HG03469 (cell line): ENCODE results near the gene ARRB1.
A peak's percentile ranks its signal among the peaks of the same experiment; 100 is the strongest.

Source experiments
- ATAC-seq: cut with Tn5 transposase; IDR thresholded peaks from one replicate; pipeline ENCODE4 v1.9.1; 2021; ENCODE audit warnings: mild to moderate bottlenecking, moderate library complexity, moderate number of reproducible peaks; ENCODE audit not compliant: unreplicated experiment

ARRB1 gene

DNA sequence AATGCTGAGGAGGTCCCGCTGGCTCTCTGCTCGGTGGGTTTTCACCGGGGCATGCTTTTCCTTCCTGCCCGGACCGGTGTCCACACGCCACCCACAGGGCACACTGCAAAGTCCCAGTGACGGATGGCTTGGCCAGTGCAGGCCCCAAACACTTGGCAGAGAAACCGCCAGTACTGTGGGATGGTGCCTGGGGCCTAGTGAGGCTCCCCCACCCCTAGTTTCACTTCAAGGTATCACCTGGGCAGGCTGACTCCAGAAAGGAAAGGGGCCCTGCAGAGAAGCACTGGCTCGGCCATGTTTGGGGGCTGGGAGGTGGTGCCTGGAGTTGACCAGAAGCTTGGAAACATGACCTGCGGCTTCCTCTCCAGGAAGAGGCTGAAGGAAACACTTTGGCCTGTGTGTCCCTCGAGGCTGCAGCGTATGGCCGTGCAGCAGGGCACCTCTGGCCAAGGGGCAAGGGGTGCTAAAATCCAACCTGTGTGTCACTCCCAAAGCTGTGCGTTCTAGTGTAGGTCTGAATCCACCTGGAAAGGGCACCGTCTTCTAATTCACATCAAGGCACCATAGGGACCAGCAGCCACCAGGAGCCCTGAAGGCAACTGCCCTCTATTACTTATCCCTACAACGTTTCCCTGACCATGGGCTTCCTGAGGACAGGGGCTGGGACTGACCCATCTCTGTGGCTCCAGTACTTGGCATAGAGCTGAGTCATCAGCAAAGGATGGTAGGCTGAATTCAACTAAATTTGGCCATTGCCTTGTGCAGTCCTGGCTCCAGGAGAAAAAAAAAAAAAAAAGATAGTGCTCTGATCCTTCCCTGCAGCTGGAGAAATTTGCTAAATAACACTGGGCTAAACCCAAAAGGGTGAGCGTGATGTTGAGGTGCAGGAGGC is 88.3 kb downstream of the ARRB1 start:
- ATAC-seq = no peak

DNA sequence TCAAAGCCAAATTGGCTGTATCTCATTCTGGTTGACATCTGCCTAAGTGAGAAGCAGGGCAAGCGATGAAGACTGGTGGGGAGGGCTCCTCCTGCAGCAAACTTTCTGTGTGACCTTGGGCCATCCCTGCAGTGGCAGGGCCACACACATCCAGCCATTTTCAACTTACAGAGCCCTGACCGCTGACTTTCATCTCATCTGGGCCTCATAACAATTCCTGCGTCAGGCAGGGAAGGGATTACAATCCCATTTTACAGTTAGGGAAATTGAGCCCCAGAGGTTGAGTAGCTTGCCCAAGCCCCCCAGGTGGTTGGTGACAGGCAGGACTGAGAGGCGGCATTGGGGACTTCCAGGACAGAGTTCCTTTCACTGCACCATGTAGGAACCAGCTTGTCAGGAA is 89.0 kb downstream of the ARRB1 start:
- no peak for ATAC-seq

DNA sequence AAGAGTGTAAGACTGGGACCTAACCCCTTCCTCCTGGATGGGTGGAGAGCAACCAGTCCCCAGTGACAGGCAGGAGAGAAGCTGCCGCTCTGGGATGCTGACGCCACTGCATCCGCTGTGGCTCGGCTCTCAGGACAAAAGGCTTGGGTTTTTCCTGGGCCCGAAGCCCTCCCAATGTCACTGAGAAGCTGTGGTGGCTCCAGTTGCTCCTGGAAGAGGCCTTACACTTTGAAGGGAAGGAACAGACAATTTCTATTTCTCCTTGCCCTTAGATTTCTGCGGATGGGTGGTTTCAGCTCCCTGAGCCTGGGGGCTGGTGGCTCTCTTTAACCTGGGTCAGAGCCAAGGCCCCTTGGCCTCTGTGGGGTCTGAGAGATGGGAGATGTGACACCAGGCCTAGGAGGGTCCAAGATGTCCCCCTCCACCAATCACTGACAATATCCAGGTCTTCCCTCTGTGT is 89.5 kb downstream of the ARRB1 start:
- no peak for ATAC-seq

DNA sequence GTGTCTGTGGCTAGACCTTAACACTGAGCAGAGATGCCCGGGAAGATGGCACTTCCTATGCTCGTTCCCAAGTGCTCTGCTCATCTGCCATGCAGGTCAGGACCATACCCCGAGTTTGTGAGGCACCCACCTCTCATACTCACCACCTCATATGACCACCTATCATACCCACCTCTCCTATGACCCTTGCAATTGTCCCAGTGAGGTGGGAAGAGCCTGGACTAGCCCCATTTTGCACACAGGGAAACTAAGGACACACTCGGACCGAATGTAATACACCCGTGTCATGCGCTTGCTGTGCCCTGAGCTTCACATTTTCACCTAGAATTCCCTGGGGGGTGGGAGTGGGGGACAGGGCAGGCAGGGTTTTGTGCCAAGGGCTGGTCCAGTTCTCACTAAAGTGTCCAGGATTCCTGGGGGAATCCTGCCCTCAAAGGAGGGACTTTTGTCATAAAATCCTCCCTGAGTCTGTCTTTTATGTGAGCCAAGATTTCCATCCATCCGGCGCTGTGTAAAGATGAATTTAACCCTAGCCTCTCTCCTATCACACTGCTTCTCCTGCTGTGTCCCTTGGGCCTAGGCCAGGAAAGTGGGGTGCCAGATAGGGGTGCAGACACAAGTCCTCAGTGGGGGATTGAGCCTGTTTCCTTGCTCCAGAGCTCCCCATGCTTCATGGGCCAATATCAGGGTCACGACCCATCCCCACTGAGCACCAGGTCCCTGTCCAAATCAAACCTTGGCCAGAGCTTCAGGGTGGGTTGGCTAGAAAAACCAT is 90.9 kb downstream of the ARRB1 start:
- no peak for ATAC-seq

DNA sequence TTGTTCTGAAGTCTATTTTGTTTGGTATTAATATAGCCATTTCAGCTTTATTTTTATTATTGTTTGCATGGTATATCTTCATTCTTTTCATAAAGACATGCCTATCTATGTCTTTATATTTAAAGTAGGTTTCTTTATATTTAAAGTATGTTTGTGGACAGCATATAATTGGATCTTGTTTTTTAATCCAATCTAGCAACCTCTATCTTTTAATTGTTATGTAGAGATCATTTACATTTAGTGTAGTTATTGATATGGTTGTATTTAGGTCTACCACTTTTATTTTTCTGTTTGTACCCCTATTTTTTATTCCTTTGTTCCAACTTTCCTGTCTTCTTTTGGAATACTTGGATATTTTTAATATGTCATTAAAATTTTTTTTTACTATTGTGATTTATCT is 97.1 kb downstream of the ARRB1 start:
- ATAC-seq = no peak

DNA sequence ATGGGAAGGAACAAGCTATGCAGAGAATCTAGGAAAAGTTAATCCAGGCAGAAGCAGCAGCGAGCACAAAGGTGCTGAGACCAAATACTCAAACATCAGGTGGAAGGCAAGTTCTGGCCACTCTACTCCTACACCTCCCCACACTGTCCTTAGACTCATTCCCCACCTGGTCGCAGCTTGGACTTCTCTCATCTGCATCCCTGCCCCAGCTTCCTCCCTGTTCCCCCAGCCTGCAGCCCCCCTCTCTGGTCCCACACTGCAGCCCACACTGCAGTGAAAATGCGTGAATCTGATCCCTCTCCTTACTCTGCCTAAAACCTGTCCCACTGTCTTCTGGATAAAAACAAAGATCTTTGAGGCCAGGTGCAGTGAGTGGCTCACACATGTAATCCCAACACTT is 101.8 kb downstream of the ARRB1 start:
- ATAC-seq = no peak

DNA sequence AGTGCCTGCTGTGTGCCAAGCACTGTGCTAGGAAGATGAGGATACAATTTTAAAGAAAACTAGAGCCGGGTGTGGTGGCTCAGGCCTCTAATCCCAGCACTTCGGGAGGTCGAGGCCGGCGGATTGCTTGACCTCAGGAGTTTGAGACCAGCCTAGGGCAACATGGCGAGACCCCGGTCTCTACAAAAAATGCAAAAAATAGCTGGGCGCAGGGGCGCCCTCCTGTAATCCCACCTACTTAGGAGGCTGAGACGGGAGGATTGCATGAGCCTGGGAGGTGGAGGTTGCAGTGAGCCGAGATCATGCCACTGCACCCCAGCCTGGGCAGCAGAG is 102.6 kb downstream of the ARRB1 start:
- no peak for ATAC-seq

DNA sequence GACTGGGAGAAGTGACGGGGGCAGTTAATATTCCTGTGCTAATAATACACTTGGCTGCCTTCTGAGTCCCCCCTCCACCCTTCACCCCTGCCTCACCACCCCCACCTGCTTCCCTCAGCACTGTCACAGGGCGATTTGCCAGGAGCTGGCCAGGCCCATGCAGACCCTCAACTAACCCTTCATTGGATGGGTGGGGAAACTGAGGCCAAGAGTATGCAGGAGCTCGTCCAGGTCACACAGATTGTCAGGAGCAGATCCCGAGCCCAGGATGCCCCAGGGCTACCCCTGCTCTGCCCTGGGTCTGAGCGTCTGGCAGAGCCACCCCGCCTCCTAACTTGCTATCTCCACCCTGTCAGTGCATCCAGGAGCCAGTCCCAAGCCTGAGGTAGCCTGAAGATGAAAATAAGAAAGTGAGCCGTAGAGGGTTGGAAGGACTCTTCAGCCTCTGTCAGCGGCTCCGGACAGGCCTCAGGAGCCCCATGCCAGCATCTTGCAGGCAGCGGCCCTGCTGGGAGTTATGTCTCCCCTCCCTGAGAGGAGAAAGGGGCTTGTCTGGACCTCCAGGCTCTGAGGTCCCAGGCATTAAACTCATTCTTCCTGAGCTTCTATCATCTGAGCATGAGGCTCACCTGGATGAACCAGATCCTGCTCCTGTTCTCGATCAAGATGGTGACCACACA is 104.7 kb downstream of the ARRB1 start:
- ATAC-seq = no peak

DNA sequence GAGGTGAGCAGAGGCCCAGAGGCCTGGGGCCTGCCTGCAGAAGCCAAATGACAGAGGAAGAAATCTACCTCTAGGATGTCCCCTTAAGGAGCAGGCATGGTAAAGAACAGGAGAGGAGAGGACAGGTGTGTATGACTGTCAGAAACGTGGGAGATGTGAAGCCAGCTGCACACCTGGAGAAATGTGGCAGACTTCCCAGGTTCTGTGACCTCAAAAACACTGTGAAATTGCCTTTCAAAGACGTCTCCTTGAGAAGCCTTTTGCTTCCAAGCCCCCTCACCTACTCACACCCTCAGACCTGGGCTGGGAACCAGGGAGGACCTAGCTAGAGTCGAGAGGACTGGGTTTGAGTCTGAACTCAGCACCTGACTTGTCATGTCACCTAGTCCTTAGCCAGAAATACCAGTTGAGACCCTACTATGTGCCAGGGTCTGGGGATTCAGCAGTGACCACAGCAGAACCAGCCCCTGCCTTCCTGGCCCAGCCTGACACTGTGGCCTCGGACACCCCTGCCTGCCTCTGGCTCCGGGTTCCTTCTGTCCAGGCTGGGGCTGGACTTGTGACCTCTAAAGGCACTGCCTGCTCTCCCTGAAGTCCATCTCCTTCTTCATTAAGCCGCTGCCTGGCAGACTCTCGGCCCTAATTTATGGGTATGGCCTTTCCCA is 105.3 kb downstream of the ARRB1 start:
- no peak for ATAC-seq

DNA sequence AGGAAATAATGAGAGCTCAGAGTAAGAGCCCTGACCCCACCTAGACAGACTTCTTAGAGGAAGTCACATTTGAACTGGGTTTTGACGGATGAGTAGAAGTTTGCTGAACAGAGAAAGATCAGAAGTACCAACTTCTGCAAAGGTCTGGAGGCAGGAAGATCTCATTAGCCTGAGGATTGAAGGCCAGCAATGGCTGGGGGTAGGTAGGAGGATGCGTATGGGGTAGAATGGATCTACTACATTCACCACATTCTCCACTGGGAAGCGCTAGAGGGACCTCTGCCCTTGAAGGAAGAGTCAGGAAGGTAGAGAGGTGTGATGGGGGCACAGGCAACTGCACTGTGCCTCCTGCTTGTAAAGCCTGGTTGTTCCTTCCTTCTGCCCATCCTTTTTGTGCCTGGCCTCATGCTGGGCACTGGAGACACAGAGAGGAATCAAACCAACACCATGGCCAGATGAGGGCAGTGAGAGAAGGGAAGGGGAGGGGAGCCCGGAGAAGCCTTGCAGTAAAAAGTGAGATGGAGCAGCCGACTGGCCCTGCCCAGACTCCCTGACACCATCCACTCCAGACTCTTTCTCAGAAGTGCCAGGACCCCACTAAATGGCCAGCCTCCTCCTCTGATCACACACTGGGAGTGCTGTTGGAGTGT is 106.0 kb downstream of the ARRB1 start:
- ATAC-seq = no peak

DNA sequence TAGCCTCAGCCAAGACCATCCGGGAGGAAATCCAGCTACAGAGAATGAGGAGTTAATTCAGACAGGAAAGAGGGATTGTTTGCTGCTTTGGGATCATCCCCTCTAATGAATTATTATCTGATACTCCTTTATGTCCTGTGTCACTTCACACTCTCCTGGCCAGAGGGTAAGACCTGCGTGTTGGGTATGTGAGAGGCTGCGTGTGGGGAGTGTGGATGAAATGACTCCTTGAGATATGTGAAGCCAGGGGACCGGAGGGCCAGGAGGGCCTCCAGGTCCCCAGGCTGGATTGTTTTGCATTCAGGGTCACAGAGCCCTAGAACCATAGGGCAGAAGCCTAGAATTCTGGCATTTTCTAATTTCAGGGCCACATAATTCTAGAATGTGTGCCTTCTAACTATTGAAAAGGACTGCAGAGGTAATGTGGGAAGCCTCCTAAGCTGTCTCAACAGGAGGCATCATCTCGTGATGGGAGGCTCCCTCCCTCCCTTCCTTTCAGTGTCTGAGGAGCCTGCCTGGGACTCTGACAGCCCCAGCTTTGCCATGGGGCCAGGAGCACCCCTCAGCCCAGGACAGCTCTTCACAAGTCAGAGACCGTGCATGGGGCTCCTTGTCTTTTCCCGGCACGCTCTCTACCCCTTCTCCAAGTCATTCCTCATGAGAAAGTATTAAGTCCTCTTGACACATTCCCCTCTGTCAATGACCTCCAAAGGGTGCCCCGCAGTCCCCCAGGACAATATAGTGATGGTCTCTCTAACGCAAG is 107.2 kb downstream of the ARRB1 start:
- no peak for ATAC-seq

DNA sequence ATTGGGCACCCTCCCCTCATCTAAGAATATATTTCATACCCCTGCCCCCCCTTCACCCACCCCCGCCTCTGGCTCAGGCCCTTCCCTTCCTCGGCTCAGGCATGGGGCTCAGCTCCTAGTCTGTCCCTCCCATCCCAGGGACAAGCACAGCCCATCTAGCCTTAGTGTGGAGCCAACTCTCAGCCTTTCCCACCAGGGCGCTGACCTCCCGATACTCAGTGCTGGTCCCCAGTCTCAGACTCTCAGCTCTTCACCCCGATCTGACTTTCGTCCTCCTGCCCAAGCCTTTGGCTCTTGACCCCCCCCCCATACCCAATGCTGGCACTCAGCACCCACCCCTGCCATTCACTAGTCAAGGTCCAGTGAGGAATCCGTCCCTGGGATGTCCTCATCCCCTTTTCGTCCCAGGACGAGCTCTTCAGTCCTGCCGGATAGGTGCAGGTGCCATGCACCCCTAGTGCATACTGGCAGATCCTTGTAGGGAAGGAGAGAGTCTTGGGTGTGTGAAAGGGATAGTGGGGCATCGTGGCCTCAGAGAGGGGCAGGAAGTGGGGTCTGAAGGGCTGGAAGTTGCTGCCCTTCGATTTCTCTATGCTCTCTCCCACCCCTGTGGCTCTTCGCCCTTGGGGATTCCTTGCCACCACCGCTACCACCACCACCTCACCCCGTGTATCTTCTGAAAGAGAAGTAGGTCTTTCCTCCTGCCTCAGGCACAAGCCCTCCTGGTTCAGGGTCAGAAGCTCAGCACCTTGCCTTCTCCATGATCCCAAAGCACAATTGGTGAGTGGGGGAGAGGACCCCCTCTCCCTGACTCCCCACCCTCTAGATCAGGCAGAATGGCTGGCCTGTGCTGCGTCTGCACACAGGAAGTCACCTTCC is 108.5 kb downstream of the ARRB1 start:
- ATAC-seq = no peak

DNA sequence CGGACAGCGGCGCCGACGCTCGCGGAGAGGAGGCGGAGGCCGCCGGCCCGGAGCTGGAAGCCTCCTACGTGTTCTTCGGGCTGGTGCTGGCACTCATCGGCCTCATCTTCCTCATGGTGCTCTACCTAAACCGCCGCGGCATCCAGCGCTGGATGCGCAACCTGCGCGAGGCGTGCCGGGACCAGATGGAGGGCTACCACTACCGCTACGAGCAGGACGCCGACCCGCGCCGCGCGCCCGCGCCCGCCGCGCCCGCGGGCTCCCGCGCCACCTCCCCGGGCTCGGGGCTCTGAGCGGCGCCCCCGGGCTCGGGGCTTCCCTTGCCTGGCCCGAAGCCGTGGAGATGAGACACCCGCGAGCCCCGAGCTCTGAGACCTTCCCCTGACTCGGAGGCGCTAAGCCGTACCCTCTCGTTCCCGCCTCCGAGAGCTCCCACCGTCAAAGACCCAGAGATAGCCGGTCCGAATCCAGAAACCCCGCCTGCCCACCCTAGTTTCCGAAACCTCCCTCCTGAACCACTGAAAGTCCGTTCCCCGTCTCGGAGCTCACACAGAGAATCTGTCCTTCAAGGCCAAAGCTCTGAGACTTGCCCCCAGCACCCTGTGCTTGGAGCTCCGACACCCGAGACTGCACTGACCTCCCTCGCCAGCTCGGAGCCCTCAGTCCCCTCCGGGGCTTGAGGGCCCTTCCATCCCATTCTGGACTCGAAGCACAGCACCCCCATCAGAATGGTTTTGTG is 109.4 kb downstream of the ARRB1 start:
- no peak for ATAC-seq

DNA sequence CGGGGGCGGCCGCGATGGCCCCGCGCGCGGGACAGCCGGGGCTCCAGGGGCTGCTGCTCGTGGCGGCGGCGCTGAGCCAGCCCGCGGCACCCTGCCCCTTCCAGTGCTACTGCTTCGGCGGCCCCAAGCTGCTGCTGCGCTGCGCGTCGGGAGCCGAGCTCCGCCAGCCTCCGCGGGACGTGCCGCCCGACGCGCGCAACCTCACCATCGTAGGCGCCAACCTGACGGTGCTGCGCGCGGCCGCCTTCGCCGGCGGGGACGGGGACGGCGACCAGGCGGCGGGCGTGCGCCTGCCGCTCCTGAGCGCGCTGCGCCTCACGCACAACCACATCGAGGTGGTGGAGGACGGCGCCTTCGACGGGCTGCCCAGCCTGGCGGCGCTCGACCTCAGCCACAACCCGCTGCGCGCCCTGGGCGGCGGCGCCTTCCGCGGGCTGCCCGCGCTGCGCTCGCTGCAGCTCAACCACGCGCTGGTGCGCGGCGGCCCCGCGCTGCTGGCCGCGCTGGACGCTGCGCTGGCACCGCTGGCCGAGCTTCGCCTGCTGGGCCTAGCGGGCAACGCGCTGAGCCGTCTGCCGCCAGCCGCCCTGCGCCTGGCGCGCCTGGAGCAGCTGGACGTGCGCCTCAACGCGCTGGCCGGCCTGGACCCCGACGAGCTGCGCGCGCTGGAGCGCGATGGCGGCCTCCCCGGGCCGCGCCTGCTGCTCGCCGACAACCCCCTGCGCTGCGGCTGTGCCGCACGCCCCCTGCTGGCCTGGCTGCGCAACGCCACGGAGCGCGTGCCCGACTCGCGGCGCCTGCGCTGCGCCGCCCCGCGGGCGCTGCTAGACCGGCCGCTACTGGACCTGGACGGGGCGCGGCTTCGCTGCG is 110.2 kb downstream of the ARRB1 start:
- peak; percentile 69 for ATAC-seq

DNA sequence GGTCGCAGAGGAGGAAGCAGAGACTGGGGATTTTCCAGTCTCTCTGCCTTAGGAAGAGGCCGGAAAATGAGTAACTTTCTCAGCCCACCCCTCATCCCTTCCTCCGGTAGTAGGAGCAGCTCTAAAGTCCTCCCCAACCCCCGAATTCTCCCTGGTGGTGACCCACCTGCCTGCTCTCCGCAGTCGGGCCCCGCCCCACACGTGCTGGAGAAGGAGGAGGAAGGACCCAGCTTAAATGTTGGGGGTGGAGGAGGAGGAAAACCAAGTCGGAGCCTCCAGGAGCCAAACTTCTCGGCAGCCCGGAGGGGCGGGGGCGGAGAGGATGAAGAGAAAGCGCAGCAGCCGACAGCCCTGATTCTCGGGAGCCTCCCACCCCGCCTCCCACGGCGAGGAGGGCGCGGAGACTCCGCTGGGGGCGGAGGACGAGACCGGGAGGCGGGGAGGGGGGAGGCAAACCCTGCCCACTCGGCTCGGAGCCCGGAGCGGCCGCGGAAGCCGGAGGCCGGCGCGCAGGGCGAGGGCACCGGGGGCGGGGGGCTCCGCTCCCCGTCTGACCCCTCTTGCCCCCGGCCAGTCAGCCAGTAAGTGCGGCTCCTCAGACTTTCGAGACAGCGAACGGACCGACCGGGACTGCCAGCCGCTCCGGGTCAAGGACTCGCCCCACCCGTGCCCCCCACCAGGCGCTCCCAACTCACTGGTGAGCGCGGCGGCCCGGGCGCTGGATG is 111.0 kb downstream of the ARRB1 start, which contains the start of gene TPBGL:
TSS of gene TPBGL (plus strand) at position 464 of the 725 bp plus-strand sequence. CDS start 276 bp downstream, outside the sequence.
- ATAC-seq = no peak

DNA sequence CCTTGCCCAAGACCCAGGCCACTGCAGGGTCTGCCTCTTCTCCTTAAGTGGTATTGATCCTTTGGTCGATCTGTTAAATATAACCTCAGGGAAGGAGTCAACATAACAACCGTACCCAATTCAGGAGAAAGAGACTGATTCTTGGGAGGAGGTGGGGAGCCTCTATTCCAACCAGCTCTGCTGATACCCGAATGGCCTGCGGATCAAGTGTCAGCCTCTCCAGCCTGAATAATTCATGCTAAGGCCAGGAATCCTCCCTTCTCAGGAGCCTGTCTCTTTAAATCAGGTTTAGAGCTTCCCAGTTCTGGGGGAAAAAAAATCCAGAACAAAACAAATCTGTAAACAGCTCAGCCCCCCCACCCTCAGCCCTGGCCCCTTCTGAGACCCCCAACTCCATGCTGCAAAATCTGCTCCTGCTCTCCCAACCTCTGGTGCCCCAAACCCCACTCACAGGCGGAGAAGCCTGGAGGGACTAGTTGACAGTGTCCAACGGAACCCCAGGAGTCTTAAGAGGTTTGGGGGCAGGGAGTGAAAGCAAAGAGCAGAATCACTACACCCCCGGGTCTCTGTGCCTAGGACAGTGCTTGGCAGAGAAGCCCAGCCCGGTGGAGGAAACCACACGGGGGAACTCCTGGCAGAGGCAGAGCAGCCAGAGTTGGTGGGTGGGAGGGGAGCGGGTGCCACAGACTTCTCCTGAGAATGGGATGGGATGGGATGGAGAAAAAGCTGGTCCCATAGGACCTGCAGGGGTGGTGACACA is 111.8 kb downstream of the ARRB1 start:
- no peak for ATAC-seq
